K562 (cell line): Measurements from ENCODE around the gene NAA50. TPM values are rescaled to one million over a fixed set of nuclear protein-coding genes. Genes with fewer than 3 reads are reported as not detected.

Experiments
- ATAC-seq: fragments of 200-7000 bp; cut with Tn5 transposase; 3 replicates; pipeline ENCODE4 v1.9.1; 2020; ENCODE audit warnings: moderate library complexity
- BruUV-seq: library from RNA; stranded (reverse); fragments of 400-500 nt; replicated peaks from 2 replicates; lab custom pipeline; 2021; lab: Mats Ljungman, UMichigan
- CTCF ChIA-PET: fragments of 300-600 bp; formaldehyde crosslinking; extraction: SDS; loops from one replicate; lab custom pipeline; 2021; ENCODE audit warnings: low intra/inter-chr PET ratio; lab: Yijun Ruan, JAX
- POLR2A ChIA-PET: fragments of 300-600, 350-650 bp; sonication (Branson Sonifier 250); formaldehyde crosslinking; extraction: SDS; loops from one replicate; lab custom pipeline; 2021; ENCODE audit warnings: antibody characterized with exemption, inconsistent platforms; lab: Yijun Ruan, JAX
- DNase-seq, 4 experiments: peaks; one replicate each; pipeline versions ENCODE4 v3.0.0 to v3.0.0-alpha.2; 2011 to 2018; ENCODE audit warnings: low spot score in 3 of 4, mixed read lengths in 3 of 4; ENCODE audit errors: extremely low read depth in 1 of 4
- FAIRE-seq: peaks from 2 replicates; lab custom pipeline; 2011; peaks lifted over from hg19 to GRCh38; lab: Jason Lieb, UNC
- H2AFZ ChIP-seq: 2 replicates; pipeline ENCODE4 v1.6.0; 2011; ENCODE audit warnings: low read depth, low read length, control low read depth, inconsistent platforms
- H3K27ac ChIP-seq: fragments of 200-600 bp; 3 replicates; pipeline ENCODE4 v1.8.0; 2011; ENCODE audit warnings: low read depth, mild to moderate bottlenecking, control low read depth, inconsistent platforms, low read length, moderate library complexity, mixed read lengths; ENCODE audit errors: extremely low read depth
- H3K27me3 ChIP-seq, 2 experiments: fragments of 300-600 bp in 1 of 2; 2 replicates in 1 of 2; 3 replicates in 1 of 2; pipeline versions ENCODE4 v1.6.0 to v1.8.0; 2011; ENCODE audit warnings: inconsistent platforms in 2 of 2, low read length in 2 of 2, mild to moderate bottlenecking in 1 of 2, mixed read lengths in 1 of 2, moderate library complexity in 1 of 2; ENCODE audit not compliant: control insufficient read depth in 2 of 2, insufficient read depth in 2 of 2
- H3K36me3 ChIP-seq: fragments of 300-600 bp; 3 replicates; pipeline ENCODE4 v1.8.0; 2011; ENCODE audit warnings: mild to moderate bottlenecking, low read length, inconsistent platforms; ENCODE audit not compliant: control insufficient read depth, insufficient read depth
- H3K4me1 ChIP-seq, 2 experiments: fragments of 200-600 bp in 1 of 2; replicated peaks in 1 of 2; 2 replicates in 1 of 2; 3 replicates in 1 of 2; pipeline versions ENCODE4 v1.5.1 to v1.8.0; 2011; ENCODE audit warnings: inconsistent platforms in 2 of 2, low read length in 2 of 2, mild to moderate bottlenecking in 1 of 2, mixed read lengths in 1 of 2, moderate library complexity in 1 of 2; ENCODE audit not compliant: control insufficient read depth in 2 of 2, insufficient read depth in 2 of 2
- H3K4me2 ChIP-seq: 2 replicates; pipeline ENCODE4 v1.6.1; 2011; ENCODE audit warnings: low read length, control low read depth, inconsistent platforms, mixed read lengths; ENCODE audit not compliant: insufficient read depth
- H3K4me3 ChIP-seq: fragments of 200-600 bp; sonication (generic), shearing (Covaris generic); 2 replicates; pipeline ENCODE4 v1.5.1; 2016; ENCODE audit warnings: control low read depth, inconsistent platforms
- H3K79me2 ChIP-seq: fragments of 200-600 bp; 3 replicates; pipeline ENCODE4 v1.8.0; 2011; ENCODE audit warnings: low read length, inconsistent platforms; ENCODE audit not compliant: control insufficient read depth, insufficient read depth
- H3K9ac ChIP-seq, 2 experiments: 2 replicates each; pipeline versions ENCODE4 v1.6.0 to v1.6.1; 2011; ENCODE audit warnings: low read depth in 2 of 2, low read length in 2 of 2, control low read depth in 1 of 2, inconsistent platforms in 1 of 2, mild to moderate bottlenecking in 1 of 2, mixed read lengths in 1 of 2; ENCODE audit not compliant: insufficient read depth in 1 of 2
- H3K9me1 ChIP-seq: one replicate; pipeline ENCODE4 v1.6.0; 2011; ENCODE audit warnings: inconsistent platforms, mild to moderate bottlenecking, low read length, moderate library complexity; ENCODE audit not compliant: control insufficient read depth, insufficient read depth
- H3K9me3 ChIP-seq: replicated peaks from 2 replicates; pipeline ENCODE4 v1.5.1; 2011; ENCODE audit warnings: low read depth, low read length, inconsistent platforms; ENCODE audit not compliant: control insufficient read depth, insufficient read depth
- H4K20me1 ChIP-seq: replicated peaks from 2 replicates; pipeline ENCODE4 v1.6.1; 2011; ENCODE audit warnings: low read length, inconsistent platforms, mixed read lengths; ENCODE audit not compliant: control insufficient read depth, insufficient read depth
- CBX3 ChIP-seq, 2 experiments: IDR thresholded peaks; 1 replicate in 1 of 2; 2 replicates in 1 of 2; pipeline ENCODE4 v1.6.1; 2012; ENCODE audit warnings: inconsistent platforms in 2 of 2, low read length in 2 of 2, borderline replicate concordance in 1 of 2, control low read depth in 1 of 2
- CHD2 ChIP-seq: IDR thresholded peaks from 2 replicates; pipeline ENCODE4 v1.6.1; 2011; ENCODE audit warnings: low read depth, low read length
- MBD2 ChIP-seq: sonication (generic); IDR thresholded peaks from 2 replicates; pipeline ENCODE4 v1.6.1; 2016; ENCODE audit warnings: low read depth, borderline replicate concordance
- PKNOX1 ChIP-seq: fragments of 450-650 bp; IDR thresholded peaks from 2 replicates; pipeline ENCODE4 v1.6.1; 2016
- TAF15 ChIP-seq: fragments of 200-400 bp; formaldehyde crosslinking; IDR thresholded peaks from 2 replicates; pipeline ENCODE4 v1.6.1; 2017; ENCODE audit warnings: mild to moderate bottlenecking, low read depth, low read length, moderate library complexity
- TRIM28 ChIP-seq: fragments of 450-650 bp; IDR thresholded peaks from 2 replicates; pipeline ENCODE4 v1.6.1; 2017
- WGBS: fragments of 100-300 bp; shearing (Covaris generic); methylation state at CpG from one replicate; pipeline ENCODE4 v1.1.6; 2016; ENCODE audit warnings: low coverage, mixed read lengths; ENCODE audit not compliant: insufficient coverage; ENCODE audit errors: missing lambda C conversion rate; 5-methylcytosine and 5-hydroxymethylcytosine counted together
- in situ Hi-C: fragments of 300-500 bp; cut with MboI; formaldehyde crosslinking; loops from 4 replicates; pipeline ENCODE4 v1.15.0; 2018; ENCODE audit warnings: inconsistent platforms, mixed read lengths
- intact Hi-C: fragments of 100-400 bp; cut with micrococcal nuclease; formaldehyde crosslinking; loops from 2 replicates; pipeline ENCODE4 v1.14.2; 2022
- polyA plus RNA-seq, 8 experiments: library from polyadenylated mRNA; depleted of rRNA in 4 of 8; stranded (reverse) in 5 of 8; unstranded in 3 of 8; fragments of >200 nt; fragmentation: Nextera tagmentation in 2 of 8; fragmentation: Illumina TruSeq in 1 of 8; extraction: Ambion mirVana in 2 of 8; extraction: Trizol in 1 of 8; gene quantifications; 2 replicates each; pipeline versions ENCODE4 v1.2.1 to v1.2.3, GENCODE V29; 2011 to 2014; ENCODE audit warnings: inconsistent platforms in 1 of 8, missing spikeins in 1 of 8
- total RNA-seq, 7 experiments: library from RNA; depleted of rRNA in 6 of 7; stranded (reverse); fragments of >200 nt in 6 of 7; fragmentation: Illumina TruSeq in 2 of 7; extraction: Trizol in 2 of 7; gene quantifications; 2 replicates each; pipeline versions ENCODE4 v1.2.1 to v1.2.3, GENCODE V29; 2011 to 2021; ENCODE audit warnings: low replicate concordance in 1 of 7
- TF ChIP-seq, protein P1 (sequence below): IDR thresholded peaks from 3 replicates; pipeline ENCODE4 v1.6.1; 2011; ENCODE audit warnings: borderline replicate concordance, mild to moderate bottlenecking, moderate library complexity; ENCODE audit not compliant: insufficient read length; ENCODE audit errors: extremely low read depth
- TF ChIP-seq, protein P2 (sequence below): fragments of 450-650 bp; IDR thresholded peaks from 2 replicates; pipeline ENCODE4 v1.6.1; 2018; ENCODE audit warnings: mild to moderate bottlenecking, low read depth; ENCODE audit not compliant: partially characterized antibody
- TF ChIP-seq, protein P3 (sequence below): sonication (generic); formaldehyde crosslinking; IDR thresholded peaks from 2 replicates; pipeline ENCODE4 v1.8.1; 2023; ENCODE audit warnings: mild to moderate bottlenecking, missing genetic modification reagents

NAA50 gene
- total and polyA plus RNA-seq, 9 of the 15 experiments (the other 6 are each of a cell fraction or from before 2014, with no cell fraction given) = 40.0 to 301 (median 112) TPM

DNA sequence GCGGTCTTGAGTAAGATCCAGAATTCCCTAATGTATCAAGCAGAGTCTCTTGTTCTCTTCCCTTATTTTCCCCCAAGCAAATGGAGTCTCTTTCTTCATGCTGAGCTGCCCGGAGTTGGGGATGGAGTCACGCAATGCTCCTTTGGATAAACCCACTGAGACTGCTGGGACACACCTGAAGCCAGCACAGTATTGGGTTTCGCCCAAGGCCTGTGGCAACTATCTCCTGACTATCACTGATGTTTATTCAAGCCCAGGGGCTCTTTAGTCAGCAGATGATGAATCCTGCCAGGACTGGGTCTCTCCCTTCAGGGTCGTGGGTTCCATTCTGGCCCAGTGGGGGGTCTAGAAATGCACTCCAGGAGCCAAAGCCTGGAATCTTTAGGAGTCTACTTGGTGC, 60.9 kb downstream of the NAA50 start (continued):
- no peak for TF ChIP-seq TAF15
- no peak for TF ChIP-seq MBD2
- TF ChIP-seq CHD2 = no peak
- TF ChIP-seq PKNOX1 = no peak
- TF ChIP-seq, protein P1, sequence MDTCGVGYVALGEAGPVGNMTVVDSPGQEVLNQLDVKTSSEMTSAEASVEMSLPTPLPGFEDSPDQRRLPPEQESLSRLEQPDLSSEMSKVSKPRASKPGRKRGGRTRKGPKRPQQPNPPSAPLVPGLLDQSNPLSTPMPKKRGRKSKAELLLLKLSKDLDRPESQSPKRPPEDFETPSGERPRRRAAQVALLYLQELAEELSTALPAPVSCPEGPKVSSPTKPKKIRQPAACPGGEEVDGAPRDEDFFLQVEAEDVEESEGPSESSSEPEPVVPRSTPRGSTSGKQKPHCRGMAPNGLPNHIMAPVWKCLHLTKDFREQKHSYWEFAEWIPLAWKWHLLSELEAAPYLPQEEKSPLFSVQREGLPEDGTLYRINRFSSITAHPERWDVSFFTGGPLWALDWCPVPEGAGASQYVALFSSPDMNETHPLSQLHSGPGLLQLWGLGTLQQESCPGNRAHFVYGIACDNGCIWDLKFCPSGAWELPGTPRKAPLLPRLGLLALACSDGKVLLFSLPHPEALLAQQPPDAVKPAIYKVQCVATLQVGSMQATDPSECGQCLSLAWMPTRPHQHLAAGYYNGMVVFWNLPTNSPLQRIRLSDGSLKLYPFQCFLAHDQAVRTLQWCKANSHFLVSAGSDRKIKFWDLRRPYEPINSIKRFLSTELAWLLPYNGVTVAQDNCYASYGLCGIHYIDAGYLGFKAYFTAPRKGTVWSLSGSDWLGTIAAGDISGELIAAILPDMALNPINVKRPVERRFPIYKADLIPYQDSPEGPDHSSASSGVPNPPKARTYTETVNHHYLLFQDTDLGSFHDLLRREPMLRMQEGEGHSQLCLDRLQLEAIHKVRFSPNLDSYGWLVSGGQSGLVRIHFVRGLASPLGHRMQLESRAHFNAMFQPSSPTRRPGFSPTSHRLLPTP = no peak
- TF ChIP-seq, all 486 proteins: peak for 0

DNA sequence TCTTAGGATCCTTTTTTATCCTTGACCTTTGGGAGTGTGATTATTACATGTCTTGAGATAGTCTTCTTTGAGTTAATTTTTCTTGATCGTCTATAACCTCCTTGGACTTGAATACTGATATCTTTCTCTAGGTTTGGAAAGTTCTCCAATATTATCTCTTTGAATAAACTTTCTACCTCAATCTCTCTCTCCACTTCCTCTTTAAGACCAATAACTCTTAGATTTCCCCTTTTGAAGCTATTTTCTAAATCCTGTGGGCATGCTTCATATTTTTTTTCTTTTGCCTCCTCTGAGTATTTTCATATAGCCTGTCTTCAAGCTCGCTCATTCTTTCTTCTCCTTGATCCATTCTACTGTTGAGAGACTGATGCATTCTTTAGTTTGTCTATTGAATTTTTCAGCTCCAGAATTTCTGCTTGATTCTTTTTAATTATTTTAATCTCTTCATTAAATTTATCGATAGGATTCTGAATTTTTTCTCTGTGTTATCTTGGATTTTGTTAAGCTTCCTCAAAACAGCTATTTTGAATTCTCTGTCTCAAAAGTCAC, 61.7 kb downstream of the NAA50 start:
- no peak overlapping the region for H3K4me2 ChIP-seq
- intact Hi-C loops = no loop called here
- H2AFZ ChIP-seq = no peak overlapping the region
- no peak for DNase-seq
- no peaks in the 10 kb centered on the region for H3K27me3 ChIP-seq
- CTCF ChIA-PET = interaction anchor here (0.6 kb wide), 1 partner anchor 190 kb away, joined by 4 read pairs; no protein-coding TSS in a partner anchor
- FAIRE-seq = no peak
- no peaks in the 10 kb centered on the region for H3K4me1 ChIP-seq
- 47% methylated on average over 3 of the region's 3 CpGs for WGBS
- H3K9me1 ChIP-seq = no peaks in the 10 kb centered on the region
- no peaks in the 10 kb centered on the region for H3K36me3 ChIP-seq
- no peak overlapping the region for H3K27ac ChIP-seq
- no peak overlapping the region for H3K9ac ChIP-seq
- in situ Hi-C loops = no loop called here
- ATAC-seq = no peak
- peak; percentile 46; the same call in 1 of the 2 replicates for TF ChIP-seq TRIM28
- TF ChIP-seq, protein P2, sequence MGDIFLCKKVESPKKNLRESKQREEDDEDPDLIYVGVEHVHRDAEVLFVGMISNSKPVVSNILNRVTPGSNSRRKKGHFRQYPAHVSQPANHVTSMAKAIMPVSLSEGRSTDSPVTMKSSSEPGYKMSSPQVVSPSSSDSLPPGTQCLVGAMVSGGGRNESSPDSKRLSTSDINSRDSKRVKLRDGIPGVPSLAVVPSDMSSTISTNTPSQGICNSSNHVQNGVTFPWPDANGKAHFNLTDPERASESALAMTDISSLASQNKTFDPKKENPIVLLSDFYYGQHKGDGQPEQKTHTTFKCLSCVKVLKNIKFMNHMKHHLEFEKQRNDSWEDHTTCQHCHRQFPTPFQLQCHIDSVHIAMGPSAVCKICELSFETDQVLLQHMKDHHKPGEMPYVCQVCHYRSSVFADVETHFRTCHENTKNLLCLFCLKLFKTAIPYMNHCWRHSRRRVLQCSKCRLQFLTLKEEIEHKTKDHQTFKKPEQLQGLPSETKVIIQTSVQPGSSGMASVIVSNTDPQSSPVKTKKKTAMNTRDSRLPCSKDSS = peak; percentile 35
- TF ChIP-seq, protein P3, sequence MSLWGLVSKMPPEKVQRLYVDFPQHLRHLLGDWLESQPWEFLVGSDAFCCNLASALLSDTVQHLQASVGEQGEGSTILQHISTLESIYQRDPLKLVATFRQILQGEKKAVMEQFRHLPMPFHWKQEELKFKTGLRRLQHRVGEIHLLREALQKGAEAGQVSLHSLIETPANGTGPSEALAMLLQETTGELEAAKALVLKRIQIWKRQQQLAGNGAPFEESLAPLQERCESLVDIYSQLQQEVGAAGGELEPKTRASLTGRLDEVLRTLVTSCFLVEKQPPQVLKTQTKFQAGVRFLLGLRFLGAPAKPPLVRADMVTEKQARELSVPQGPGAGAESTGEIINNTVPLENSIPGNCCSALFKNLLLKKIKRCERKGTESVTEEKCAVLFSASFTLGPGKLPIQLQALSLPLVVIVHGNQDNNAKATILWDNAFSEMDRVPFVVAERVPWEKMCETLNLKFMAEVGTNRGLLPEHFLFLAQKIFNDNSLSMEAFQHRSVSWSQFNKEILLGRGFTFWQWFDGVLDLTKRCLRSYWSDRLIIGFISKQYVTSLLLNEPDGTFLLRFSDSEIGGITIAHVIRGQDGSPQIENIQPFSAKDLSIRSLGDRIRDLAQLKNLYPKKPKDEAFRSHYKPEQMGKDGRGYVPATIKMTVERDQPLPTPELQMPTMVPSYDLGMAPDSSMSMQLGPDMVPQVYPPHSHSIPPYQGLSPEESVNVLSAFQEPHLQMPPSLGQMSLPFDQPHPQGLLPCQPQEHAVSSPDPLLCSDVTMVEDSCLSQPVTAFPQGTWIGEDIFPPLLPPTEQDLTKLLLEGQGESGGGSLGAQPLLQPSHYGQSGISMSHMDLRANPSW = no peak
- TF ChIP-seq CBX3 (IDR thresholded peaks at IDR 0.05; ENCODE audit: borderline replicate concordance in 1 of 2, low read length in 2 of 2) = peak in 1 of 2 experiments; percentile 54; a peak in 1 of 3 replicates
- BruUV-seq = no TSS peak
- no peaks in the 10 kb centered on the region for H3K79me2 ChIP-seq
- H4K20me1 ChIP-seq = no peaks in the 10 kb centered on the region
- H3K9me3 ChIP-seq = 0 out of 2 replicates have a peak, but pooled peaks cover 2% of the 10 kb centered on the region
- POLR2A ChIA-PET = no interaction called here
- H3K4me3 ChIP-seq = no peak overlapping the region
